ENCODE results near the gene SEMA3F.

Gene SEMA3F

DNA sequence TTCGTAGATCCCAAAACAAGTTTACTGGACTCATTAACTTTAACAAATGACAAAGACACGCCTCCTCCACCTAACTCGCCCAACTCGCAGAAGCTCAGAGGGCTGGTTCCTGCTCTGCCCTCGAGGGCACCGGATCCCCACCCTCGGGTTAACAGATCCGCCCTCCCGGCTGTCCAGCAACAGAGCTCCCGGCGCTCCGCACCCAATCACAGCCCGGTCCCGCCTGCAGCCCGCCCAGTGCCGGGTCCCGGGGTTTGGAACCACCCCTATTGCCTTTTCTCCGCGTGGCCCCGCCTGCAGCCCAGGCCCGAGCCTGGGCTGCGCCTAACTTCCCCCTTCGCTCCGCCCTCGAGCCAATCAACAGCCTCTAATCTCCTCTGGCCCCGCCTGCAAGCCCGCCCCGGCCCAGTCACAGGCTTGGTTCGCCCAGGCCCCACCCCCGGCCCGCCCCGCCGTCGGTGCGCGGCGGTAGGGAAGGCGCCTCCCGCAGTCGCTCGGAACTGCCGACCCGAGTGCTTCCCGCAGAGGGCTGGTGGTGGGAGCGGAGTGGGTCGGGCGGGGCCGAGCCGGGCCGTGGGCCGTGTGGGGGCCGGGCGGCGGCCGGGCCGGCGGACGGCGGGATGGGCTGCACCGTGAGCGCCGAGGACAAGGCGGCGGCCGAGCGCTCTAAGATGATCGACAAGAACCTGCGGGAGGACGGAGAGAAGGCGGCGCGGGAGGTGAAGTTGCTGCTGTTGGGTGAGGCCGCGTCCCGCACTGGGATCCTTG is 80.8 kb downstream of the SEMA3F start, which contains the start of gene GNAI2:
TSS of gene GNAI2 (plus strand) at position 489 of the 768 bp plus-strand sequence. CDS start at position 621, 132 bp downstream.
- peak; percentile 99 for DNase-seq (ENCODE audit: low spot score)

DNA sequence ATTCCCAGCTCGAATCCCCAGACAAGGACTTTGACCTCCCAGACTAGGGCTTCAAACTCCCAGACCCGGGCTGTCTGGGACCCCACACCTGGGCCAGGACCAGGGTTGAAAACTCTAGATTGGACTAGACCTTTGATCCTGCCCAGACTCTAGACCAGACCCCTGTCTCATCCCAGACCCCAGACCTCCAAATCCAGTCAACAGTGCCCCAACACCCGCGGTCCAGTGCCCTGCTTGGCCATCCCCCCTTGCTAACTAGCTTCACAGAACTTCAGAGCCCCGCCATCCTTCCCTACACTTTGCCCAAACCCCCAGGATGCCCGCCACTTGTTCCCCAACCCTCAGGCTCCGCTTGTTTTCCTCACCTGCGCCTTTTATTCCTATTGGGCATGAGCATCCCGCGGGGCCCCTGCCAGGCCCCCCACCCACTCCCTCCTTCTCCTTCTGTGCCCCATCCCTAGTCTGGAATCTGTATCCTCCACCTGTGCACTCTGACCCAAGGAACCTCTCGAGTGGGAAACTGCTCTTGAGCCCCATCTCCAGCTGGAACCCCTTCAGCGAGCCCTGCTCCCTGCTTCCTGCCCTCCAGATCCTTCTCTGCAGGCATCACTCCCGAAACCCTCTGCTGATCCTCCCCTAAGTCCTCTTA is 81.5 kb downstream of the SEMA3F start:
- DNase-seq (ENCODE audit: low spot score) = no peak

DNA sequence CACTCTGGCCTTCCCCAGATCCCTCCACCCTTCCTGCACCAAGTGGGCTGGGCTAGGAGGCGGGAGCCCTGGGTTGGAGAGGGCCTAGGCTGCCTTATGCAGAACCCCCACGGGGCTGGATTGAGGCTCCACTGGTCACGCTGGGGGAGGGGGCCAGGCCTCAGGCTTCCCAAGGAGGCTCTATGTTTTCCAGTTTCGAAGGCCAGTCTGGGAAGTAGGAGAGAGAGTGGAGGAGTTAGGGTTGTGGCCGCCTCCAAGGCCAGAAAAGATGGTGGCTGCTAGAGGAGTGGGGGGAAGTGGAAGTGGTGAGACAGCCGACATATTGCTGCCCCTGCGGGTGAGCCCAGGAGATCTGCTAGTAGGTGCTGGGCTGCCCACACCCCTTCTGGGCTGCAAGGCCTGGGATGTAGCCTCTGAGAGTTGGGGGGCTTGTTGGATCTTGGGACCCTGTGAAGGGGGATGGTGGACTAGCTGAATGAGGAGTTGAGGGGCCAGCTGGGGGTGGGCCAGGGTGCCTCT is 82.1 kb downstream of the SEMA3F start:
- DNase-seq (ENCODE audit: low spot score) = no peak

DNA sequence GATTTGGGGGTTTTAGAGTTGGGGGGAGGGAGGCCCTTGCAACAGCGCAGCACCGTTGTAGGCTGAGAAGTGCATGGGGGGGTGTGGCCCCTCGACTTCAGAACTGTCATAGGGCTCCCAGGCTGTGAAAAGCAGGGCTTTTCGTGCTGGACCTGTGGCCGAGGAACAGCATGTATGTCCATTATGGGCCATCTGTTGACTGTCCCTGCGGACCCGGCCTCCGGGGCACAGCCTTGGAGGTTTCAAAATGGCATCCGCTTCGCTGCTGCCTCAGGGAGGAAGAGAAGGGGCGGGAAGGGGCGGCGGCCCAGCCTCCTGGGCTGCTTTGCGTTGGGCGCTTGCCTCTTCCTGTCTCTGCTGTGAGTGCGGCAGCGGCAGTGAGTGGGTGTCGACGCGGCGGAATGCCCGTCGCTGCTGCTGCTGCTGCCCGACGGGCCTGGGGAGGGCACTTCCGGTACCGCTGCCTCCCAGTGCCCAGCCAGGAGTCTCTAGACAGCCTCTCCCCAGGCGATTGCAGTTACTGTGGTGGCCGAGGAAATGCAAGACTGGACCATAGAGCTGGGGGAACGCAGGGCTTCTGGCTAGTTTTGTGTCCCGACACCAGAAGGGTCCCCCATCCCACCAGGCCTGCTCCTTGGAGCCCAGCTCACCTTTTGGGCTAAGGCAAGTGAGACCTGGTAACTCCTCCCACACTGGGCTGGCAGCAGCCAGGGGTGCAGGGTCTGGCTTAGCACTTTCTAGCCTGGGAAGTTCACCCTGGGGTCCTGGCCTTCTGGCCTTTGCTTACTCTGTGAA is 82.8 kb downstream of the SEMA3F start:
- peak; percentile 68 for DNase-seq (ENCODE audit: low spot score)

- DNase-seq (ENCODE audit: low spot score) = peak; percentile 53
Observed at GRCh38 chr3:50238549-50239026, 83.5 kb downstream of the SEMA3F start.
